GM19193 (cell line): ENCODE results near the gene FRY.

Source experiments
- POLR2A ChIP-seq: IDR thresholded peaks from 4 replicates; pipeline ENCODE4 v1.6.1; 2011; ENCODE audit not compliant: insufficient read depth, insufficient read length; ENCODE audit errors: extremely low read depth

FRY gene

DNA sequence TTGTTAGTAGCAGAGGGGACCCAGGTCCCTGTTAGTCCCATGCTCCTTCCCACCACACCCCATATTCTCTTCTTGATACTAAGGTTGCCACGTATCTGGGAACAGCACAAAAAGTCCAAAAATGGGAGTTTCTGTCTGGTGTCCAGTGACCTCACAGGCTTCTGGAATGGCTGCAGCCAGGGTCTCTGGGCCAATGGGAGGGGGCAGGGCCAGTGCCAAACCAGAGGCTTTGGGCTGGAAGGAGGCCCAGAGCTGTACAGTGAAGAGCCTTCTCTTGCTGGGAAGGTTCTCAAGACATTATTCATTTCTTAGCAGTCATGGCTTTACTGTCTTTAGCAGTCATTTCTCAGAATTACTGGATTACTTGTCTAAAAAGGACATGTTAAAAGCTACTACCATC lies 119.2 kb downstream of the FRY start:
- no peak for TF ChIP-seq POLR2A

- TF ChIP-seq POLR2A: no peak
Observed at GRCh38 chr13:32151240-32151639, 119.7 kb downstream of the FRY start.

DNA sequence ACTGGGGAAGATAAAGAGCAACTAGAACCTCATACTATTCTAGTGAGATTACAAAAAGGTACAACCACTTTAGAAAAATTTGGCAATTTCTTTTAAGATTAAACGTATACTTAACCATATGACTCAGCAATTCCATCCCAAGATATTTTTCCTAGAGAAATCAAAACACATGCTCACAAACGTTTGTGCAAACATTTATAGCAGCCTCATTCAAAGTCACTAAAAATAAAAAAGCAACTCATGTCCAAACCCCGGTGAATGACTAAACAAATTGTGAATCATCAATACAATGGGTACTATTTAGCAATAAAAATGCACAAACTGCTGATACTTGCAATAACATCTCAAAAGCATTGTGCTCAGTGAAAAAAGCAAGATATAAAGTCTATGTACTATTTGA lies 121.5 kb downstream of the FRY start:
- TF ChIP-seq POLR2A: no peak

GRCh38 chr13:32159137-32159869 lies 127.7 kb downstream of the FRY start:
- no peak for TF ChIP-seq POLR2A

DNA sequence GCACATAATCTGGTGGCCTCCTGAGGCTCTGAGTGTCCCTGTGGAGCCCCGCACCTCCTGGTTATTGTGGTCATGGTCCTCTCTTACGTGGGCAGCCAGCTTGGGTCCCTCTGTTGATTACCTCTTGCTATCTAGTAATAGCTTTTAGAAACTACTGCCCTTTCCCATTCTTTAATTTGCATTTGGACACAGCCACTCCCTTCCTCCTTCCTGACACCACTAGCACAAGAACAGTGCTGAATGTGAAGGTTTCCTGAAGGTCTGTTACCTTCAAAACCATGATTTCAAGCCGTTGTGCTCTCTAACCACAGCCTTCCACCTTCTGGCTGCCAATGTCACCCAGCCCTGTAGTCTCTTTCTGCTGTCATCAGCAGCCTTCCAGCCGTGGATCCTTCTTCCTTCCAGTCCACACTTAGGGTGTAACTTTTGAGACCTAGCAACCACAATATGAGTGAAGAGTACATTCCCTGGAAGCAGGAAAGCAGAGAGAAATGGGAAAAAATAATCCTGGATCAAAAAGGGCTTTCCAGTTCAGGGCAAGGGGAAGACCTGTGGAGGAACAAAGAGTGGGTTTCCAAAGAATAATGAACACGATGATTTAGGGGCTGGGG lies 130.9 kb downstream of the FRY start:
- TF ChIP-seq POLR2A: no peak

- TF ChIP-seq POLR2A: no peak
Observed at GRCh38 chr13:32164622-32165268, 133.2 kb downstream of the FRY start.

- TF ChIP-seq POLR2A: no peak
Observed at GRCh38 chr13:32165796-32166195, 134.2 kb downstream of the FRY start.

DNA sequence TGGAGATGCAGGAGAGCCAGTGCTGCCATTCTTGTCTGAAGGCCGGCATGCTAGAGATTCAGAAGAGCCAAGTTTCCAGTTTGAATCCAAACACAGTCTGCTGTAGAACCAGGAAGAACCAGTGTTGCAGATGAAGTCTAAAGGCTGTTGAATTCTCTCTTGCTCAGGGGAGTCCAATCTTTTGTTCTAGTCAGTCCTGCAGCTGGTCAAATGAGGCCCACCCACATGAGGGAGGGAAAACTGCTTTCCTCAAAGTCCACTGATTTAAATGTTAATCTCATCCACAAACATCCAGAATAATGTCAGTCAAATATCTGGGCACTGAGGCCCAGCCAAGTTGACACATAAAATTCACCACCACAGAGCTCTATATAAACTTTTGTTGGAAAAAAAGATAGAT lies 136.6 kb downstream of the FRY start:
- TF ChIP-seq POLR2A: no peak

- no peak for TF ChIP-seq POLR2A
Observed at GRCh38 chr13:32170841-32171240, 139.3 kb downstream of the FRY start.

- TF ChIP-seq POLR2A: no peak
Observed at GRCh38 chr13:32173881-32174280, 142.3 kb downstream of the FRY start.

GRCh38 chr13:32174366-32174765 lies 142.8 kb downstream of the FRY start:
- TF ChIP-seq POLR2A: no peak

DNA sequence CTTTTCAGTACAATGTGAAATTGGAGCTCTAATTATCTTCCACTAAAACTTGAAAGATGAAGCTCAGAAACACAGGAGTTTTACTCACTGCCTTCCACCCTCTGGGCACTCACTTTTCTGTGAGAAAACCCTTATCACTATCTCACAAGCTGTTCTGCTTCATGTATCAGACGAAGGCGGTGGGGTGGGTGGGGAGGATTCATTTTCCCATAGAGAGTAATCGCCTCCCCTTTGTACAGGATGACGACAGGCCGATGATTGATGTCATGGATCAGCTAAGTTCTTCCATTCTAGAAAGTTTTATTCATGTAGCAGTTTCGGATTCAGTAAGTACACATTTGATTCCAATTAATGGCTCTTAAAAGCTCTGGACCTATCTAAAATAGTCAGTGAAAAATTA lies 143.7 kb downstream of the FRY start:
- TF ChIP-seq POLR2A: no peak

DNA sequence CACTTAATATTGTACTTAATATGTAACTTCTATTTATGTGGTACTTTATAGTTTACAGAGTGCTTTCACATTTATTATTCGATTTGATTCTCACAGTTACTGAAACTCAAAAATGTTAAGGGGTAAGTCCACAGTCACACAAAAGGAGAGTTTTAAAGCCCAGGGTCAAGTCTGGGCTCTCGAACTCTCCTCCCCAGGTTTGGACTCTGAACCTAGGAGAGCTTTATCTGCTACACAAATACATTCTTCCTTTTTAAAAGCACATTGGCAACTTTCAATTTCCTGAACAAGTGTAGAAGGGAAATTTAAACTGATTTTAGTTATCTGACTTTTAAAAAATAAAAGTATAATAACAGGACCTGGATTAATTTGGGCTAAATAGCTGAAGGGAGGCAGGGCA lies 144.4 kb downstream of the FRY start:
- TF ChIP-seq POLR2A: no peak

- no peak for TF ChIP-seq POLR2A
Observed at GRCh38 chr13:32176696-32177095, 145.1 kb downstream of the FRY start.

DNA sequence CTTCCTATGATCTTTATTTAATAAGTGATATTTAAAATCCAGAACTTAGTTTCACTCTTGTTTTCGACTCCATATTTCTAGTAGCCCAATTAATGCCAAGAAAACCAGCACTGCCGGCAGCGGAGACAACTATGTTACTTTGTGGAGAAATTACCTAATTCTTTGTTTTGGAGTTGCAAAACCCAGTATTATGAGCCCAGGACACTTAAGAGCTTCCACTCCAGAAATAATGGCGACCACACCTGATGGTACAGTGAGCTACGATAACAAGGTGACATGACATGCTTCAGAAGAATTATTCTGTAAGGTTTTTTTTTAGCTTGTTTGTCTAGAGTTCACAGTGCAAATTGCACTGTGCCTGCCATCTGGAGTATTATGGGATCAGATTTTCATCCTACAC lies 147.2 kb downstream of the FRY start:
- TF ChIP-seq POLR2A: no peak

DNA sequence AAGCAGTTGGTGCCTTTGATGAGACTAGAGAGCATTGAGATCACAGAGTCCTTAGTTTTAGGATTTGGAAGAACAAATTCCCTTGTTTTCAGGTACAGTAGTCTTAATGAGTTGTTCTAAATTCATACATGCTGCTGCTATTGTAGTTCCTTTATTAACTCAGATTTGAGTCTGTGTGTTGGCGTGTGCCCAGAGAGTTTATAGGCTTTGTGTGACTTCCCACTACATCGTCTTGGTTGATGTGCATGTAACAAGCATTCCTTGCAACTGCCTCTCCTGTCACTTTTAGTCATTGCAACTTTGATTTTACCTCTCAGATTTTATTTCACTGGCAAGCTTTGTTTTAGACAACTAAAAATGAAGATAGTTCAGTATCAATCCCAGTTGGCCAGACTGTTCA lies 148.1 kb downstream of the FRY start:
- no peak for TF ChIP-seq POLR2A
